HG02610 (cell line): ENCODE results near the gene CDK14.
A peak's percentile ranks its signal among the peaks of the same experiment; 100 is the strongest.
"Not testable (repeated sequence)": the region's sequence is repeated elsewhere in the genome, so short reads cannot be mapped to it uniquely, and the experiment has no call there.

Experiments used
- ATAC-seq: cut with Tn5 transposase; IDR thresholded peaks from one replicate; pipeline ENCODE4 v1.9.1; 2021; ENCODE audit warnings: mild to moderate bottlenecking, moderate library complexity; ENCODE audit not compliant: unreplicated experiment

CDK14 gene

GRCh38 chr7:90713628-90714027 lies 117.5 kb downstream of the CDK14 start:
- ATAC-seq = no peak

- peak; percentile 43 for ATAC-seq
Observed at GRCh38 chr7:90715067-90715466, 118.9 kb downstream of the CDK14 start.

- no peak for ATAC-seq
Observed at GRCh38 chr7:90717296-90718060, 121.4 kb downstream of the CDK14 start.

GRCh38 chr7:90719155-90719554 lies 123.0 kb downstream of the CDK14 start:
- ATAC-seq = no peak

GRCh38 chr7:90720984-90721760 lies 125.1 kb downstream of the CDK14 start:
- ATAC-seq = no peak

- ATAC-seq = no peak
Observed at GRCh38 chr7:90721869-90722431, 125.8 kb downstream of the CDK14 start.

- ATAC-seq = no peak
Observed at GRCh38 chr7:90723233-90723632, 127.1 kb downstream of the CDK14 start.

GRCh38 chr7:90723866-90724265 lies 127.7 kb downstream of the CDK14 start:
- ATAC-seq = no peak

GRCh38 chr7:90726120-90726519 lies 130.0 kb downstream of the CDK14 start:
- ATAC-seq = peak; percentile 47

- ATAC-seq = no peak
Observed at GRCh38 chr7:90726623-90727022, 130.5 kb downstream of the CDK14 start.

GRCh38 chr7:90727412-90727811 lies 131.3 kb downstream of the CDK14 start:
- ATAC-seq = no peak

- peak; percentile 87 for ATAC-seq
Observed at GRCh38 chr7:90728568-90728967, 132.4 kb downstream of the CDK14 start.

GRCh38 chr7:90735611-90736280 lies 139.6 kb downstream of the CDK14 start:
- not testable (repeated sequence) for ATAC-seq

- no peak for ATAC-seq
Observed at GRCh38 chr7:90736316-90736715, 140.2 kb downstream of the CDK14 start.

GRCh38 chr7:90736968-90737939 lies 141.1 kb downstream of the CDK14 start:
- ATAC-seq = peak; percentile 91

- ATAC-seq = no peak
Observed at GRCh38 chr7:90738249-90738648, 142.1 kb downstream of the CDK14 start.

- no peak for ATAC-seq
Observed at GRCh38 chr7:90739716-90740115, 143.6 kb downstream of the CDK14 start.

- ATAC-seq = no peak
Observed at GRCh38 chr7:90740386-90740785, 144.3 kb downstream of the CDK14 start.

- ATAC-seq = no peak
Observed at GRCh38 chr7:90743626-90744025, 147.5 kb downstream of the CDK14 start.

- no peak for ATAC-seq
Observed at GRCh38 chr7:90747516-90747915, 151.4 kb downstream of the CDK14 start.
